ENCODE results near the gene NT5DC2.

The NT5DC2 gene

DNA sequence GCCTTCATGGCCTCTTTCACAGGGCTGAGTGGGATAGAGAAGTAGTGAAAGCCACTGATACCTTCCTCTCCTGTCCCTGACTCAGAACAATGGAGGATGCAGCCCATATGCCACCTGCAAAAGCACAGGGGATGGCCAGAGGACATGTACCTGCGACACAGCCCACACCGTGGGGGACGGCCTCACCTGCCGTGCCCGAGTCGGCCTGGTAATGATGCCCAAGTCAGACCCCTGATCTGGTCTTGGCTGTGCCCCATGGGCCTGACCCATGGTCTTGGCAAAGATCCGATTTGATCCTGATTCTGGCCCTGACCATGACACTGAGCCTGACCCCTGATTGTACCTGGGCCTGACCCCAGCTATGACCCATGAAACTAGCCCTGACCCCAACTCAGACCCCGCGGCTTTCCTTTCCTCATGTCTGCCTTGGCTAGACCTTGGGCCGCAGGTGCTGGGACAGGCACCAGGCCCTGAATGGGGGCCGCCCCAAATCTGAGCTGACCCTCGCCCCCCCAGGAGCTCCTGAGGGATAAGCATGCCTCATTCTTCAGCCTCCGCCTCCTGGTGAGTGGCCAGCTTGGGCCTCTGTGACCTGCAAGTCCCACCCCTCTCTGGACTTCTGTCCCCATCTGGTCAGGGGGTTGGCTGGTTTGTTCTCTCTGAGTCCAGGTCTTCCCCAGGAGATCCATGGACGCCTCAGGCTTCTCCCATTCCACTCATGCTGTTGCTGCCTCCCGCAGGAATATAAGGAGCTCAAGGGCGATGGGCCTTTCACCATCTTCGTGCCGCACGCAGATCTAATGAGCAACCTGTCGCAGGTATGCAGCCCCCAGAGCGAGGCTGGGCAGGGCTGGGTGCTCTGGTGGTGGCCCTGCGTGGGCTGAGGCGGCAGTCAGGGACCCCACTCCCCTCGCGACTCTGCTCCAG is 15.6 kb downstream of the NT5DC2 start:
- Histone ChIP-seq H3K9me3 (ENCODE audit: severe bottlenecking) (no peaks in the 10 kb centered on the region), H3K36me3 (0 out of 2 replicates have a peak, but pooled peaks cover 5% of the 10 kb centered on the region), H3K27me3 (ENCODE audit: insufficient read depth, low read depth, severe bottlenecking) (no peaks in the 10 kb centered on the region), H3K27ac (no peak overlapping the region), H3K4me3 (ENCODE audit: low read depth, low read length) (no peak overlapping the region)
- TF ChIP-seq, protein P1, sequence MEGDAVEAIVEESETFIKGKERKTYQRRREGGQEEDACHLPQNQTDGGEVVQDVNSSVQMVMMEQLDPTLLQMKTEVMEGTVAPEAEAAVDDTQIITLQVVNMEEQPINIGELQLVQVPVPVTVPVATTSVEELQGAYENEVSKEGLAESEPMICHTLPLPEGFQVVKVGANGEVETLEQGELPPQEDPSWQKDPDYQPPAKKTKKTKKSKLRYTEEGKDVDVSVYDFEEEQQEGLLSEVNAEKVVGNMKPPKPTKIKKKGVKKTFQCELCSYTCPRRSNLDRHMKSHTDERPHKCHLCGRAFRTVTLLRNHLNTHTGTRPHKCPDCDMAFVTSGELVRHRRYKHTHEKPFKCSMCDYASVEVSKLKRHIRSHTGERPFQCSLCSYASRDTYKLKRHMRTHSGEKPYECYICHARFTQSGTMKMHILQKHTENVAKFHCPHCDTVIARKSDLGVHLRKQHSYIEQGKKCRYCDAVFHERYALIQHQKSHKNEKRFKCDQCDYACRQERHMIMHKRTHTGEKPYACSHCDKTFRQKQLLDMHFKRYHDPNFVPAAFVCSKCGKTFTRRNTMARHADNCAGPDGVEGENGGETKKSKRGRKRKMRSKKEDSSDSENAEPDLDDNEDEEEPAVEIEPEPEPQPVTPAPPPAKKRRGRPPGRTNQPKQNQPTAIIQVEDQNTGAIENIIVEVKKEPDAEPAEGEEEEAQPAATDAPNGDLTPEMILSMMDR (IDR thresholded peaks at IDR 0.05; ENCODE audit: low read depth, low read length): no peak
- no peak for DNase-seq

- DNase-seq: no peak
- TF ChIP-seq, protein P1 (IDR thresholded peaks at IDR 0.05; ENCODE audit: low read depth, low read length): no peak
- H3K27ac ChIP-seq: no peak overlapping the region
- no peaks in the 10 kb centered on the region for H3K36me3 ChIP-seq
- no peak overlapping the region for H3K4me3 ChIP-seq (ENCODE audit: low read depth, low read length)
- no peaks in the 10 kb centered on the region for H3K9me3 ChIP-seq (ENCODE audit: severe bottlenecking)
- no peaks in the 10 kb centered on the region for H3K27me3 ChIP-seq (ENCODE audit: insufficient read depth, low read depth, severe bottlenecking)
Observed at GRCh38 chr3:52516509-52517195, 17.0 kb downstream of the NT5DC2 start.

- Histone ChIP-seq H3K36me3 (no peaks in the 10 kb centered on the region), H3K4me3 (ENCODE audit: low read depth, low read length) (no peak overlapping the region), H3K27me3 (ENCODE audit: insufficient read depth, low read depth, severe bottlenecking) (no peaks in the 10 kb centered on the region), H3K27ac (no peak overlapping the region), H3K9me3 (ENCODE audit: severe bottlenecking) (no peaks in the 10 kb centered on the region)
- no peak for DNase-seq
- TF ChIP-seq, protein P1 (IDR thresholded peaks at IDR 0.05; ENCODE audit: low read depth, low read length): no peak
Observed at GRCh38 chr3:52515192-52515591, 18.5 kb downstream of the NT5DC2 start.

- Histone ChIP-seq H3K27ac (no peak overlapping the region), H3K4me3 (ENCODE audit: low read depth, low read length) (no peak overlapping the region), H3K27me3 (ENCODE audit: insufficient read depth, low read depth, severe bottlenecking) (no peaks in the 10 kb centered on the region), H3K9me3 (ENCODE audit: severe bottlenecking) (no peaks in the 10 kb centered on the region), H3K36me3 (no peaks in the 10 kb centered on the region)
- no peak for DNase-seq
- TF ChIP-seq, protein P1 (IDR thresholded peaks at IDR 0.05; ENCODE audit: low read depth, low read length): no peak
Observed at GRCh38 chr3:52514576-52514975, 19.1 kb downstream of the NT5DC2 start.

GRCh38 chr3:52513281-52513680 is 20.4 kb downstream of the NT5DC2 start:
- Histone ChIP-seq H3K4me3 (ENCODE audit: low read depth, low read length) (no peak overlapping the region), H3K9me3 (ENCODE audit: severe bottlenecking) (no peaks in the 10 kb centered on the region), H3K27me3 (ENCODE audit: insufficient read depth, low read depth, severe bottlenecking) (no peaks in the 10 kb centered on the region), H3K36me3 (no peaks in the 10 kb centered on the region), H3K27ac (no peak overlapping the region)
- TF ChIP-seq, protein P1 (IDR thresholded peaks at IDR 0.05; ENCODE audit: low read depth, low read length): no peak
- DNase-seq: no peak

All from WERI-Rb-1 (cell line).